OCI-LY3 (cell line): ENCODE results near the gene AP5M1.
"Not testable (repeated sequence)": the region's sequence is repeated elsewhere in the genome, so short reads cannot be mapped to it uniquely, and the experiment has no call there.

Experiments
- H2AFZ ChIP-seq: fragments of 200-600, 300-600 bp; shearing (Covaris generic); 2 replicates; pipeline ENCODE4 v1.6.0; 2014; ENCODE audit warnings: antibody characterized with exemption, low read depth, low read length
- H3K27ac ChIP-seq: fragments of 200-600, 300-600 bp; sonication (generic); 2 replicates; pipeline ENCODE4 v1.5.1; 2014; ENCODE audit warnings: mild to moderate bottlenecking, low read length, moderate library complexity, mixed read lengths
- H3K27me3 ChIP-seq: fragments of 200-600, 300-600 bp; sonication (generic); 2 replicates; pipeline ENCODE4 v1.6.1; 2014; ENCODE audit warnings: low read depth, low read length, mixed read lengths
- H3K36me3 ChIP-seq: fragments of 200-600, 300-600 bp; sonication (generic); replicated peaks from 2 replicates; pipeline ENCODE3; 2014; ENCODE audit warnings: low read depth, low read length, mixed read lengths
- H3K4me1 ChIP-seq: fragments of 300-600, 200-600 bp; sonication (generic); 2 replicates; pipeline ENCODE4 v1.6.1; 2014; ENCODE audit warnings: low read length, mixed read lengths
- H3K4me2 ChIP-seq: fragments of 200-600, 300-600 bp; sonication (generic); 2 replicates; pipeline ENCODE4 v1.6.1; 2014; ENCODE audit warnings: low read length, mixed read lengths
- H3K4me3 ChIP-seq: fragments of 300-600, 200-600 bp; sonication (generic); 2 replicates; pipeline ENCODE4 v1.5.1; 2014; ENCODE audit warnings: antibody characterized with exemption, mild to moderate bottlenecking, low read length, moderate library complexity
- H3K79me2 ChIP-seq: fragments of 300-600, 200-600 bp; shearing (Covaris generic); 2 replicates; pipeline ENCODE4 v1.6.1; 2014; ENCODE audit warnings: mild to moderate bottlenecking, low read length, mixed read lengths
- H3K9ac ChIP-seq: fragments of 300-600, 200-600 bp; shearing (Covaris generic); 2 replicates; pipeline ENCODE4 v1.6.0; 2014; ENCODE audit warnings: mild to moderate bottlenecking, low read length, moderate library complexity
- H3K9me3 ChIP-seq: fragments of 200-600, 300-600 bp; shearing (Covaris generic); 2 replicates; pipeline ENCODE4 v1.6.1; 2014; ENCODE audit warnings: low read length, mixed read lengths; ENCODE audit not compliant: insufficient read depth
- H4K20me1 ChIP-seq: fragments of 200-600, 300-600 bp; sonication (generic); 2 replicates; pipeline ENCODE4 v1.6.1; 2016; ENCODE audit warnings: low read length, mixed read lengths; ENCODE audit not compliant: insufficient read depth
- CTCF ChIP-seq: fragments of 200-600, 300-600 bp; sonication (generic); IDR thresholded peaks from 2 replicates; pipeline ENCODE4 v1.5.1; 2014; ENCODE audit warnings: antibody characterized with exemption, low read length, low read depth
- EZH2phosphoT487 ChIP-seq: fragments of 200-600 bp; shearing (Covaris generic); IDR thresholded peaks from 2 replicates; pipeline ENCODE4 v1.6.1; 2018; ENCODE audit warnings: antibody characterized with exemption, mixed run types, low read depth

Gene AP5M1

GRCh38 chr14:57268161-57269069 is at the start of gene AP5M1, which contains the start of gene EXOC5:
Gene AP5M1 (plus strand): TSS chr14:57268971. CDS start chr14:57269315, 344 bp downstream.
Gene EXOC5 (minus strand): TSS chr14:57268905. CDS start chr14:57268648, 257 bp downstream.
- Histone ChIP-seq H3K4me3 (peak within 1 kb of the TSS; percentile 94), H3K4me1 (peaks cover 18% of the 10 kb centered on the region), H3K4me2 (peak within 1 kb of the TSS; percentile 92), H3K79me2 (peaks cover 92% of the 10 kb centered on the region), H2AFZ (peak within 1 kb of the TSS; percentile 82), H4K20me1 (peaks cover 27% of the 10 kb centered on the region), H3K27me3 (no peaks in the 10 kb centered on the region), H3K9me3 (no peaks in the 10 kb centered on the region), H3K9ac (peak within 1 kb of the TSS; percentile 87), H3K36me3 (peaks cover 4% of the 10 kb centered on the region), H3K27ac (peak within 1 kb of the TSS; percentile 83)
- TF ChIP-seq CTCF (no peak), EZH2phosphoT487 (no peak)

GRCh38 chr14:57221931-57222330 is 46.8 kb upstream of the AP5M1 start:
- no peaks in the 10 kb centered on the region for H3K9me3 ChIP-seq
- TF ChIP-seq CTCF = no peak
- TF ChIP-seq EZH2phosphoT487 = no peak
- H3K4me2 ChIP-seq = no peak overlapping the region
- no peaks in the 10 kb centered on the region for H3K79me2 ChIP-seq
- no peak overlapping the region for H3K27ac ChIP-seq
- no peak overlapping the region for H3K9ac ChIP-seq
- H4K20me1 ChIP-seq = no peaks in the 10 kb centered on the region
- peaks cover 15% of the 10 kb centered on the region for H3K36me3 ChIP-seq
- H3K27me3 ChIP-seq = no peaks in the 10 kb centered on the region
- no peak overlapping the region for H3K4me3 ChIP-seq
- peaks cover 2% of the 10 kb centered on the region; the same call in 1 of the 2 replicates for H3K4me1 ChIP-seq
- no peak overlapping the region for H2AFZ ChIP-seq

GRCh38 chr14:57227083-57227482 is 41.7 kb upstream of the AP5M1 start:
- Histone ChIP-seq H3K9ac (no peak overlapping the region), H3K4me3 (no peak overlapping the region), H2AFZ (no peak overlapping the region), H3K79me2 (no peaks in the 10 kb centered on the region), H3K36me3 (peaks cover 15% of the 10 kb centered on the region), H3K27me3 (no peaks in the 10 kb centered on the region), H3K4me2 (0 out of 2 replicates have a peak overlapping the region, but pooled peaks have one; percentile 16), H4K20me1 (peaks cover 6% of the 10 kb centered on the region; the same call in 1 of the 2 replicates), H3K9me3 (no peaks in the 10 kb centered on the region), H3K4me1 (peaks cover 9% of the 10 kb centered on the region), H3K27ac (no peak overlapping the region)
- TF ChIP-seq CTCF (no peak), EZH2phosphoT487 (no peak)

GRCh38 chr14:57228320-57228719 is 40.5 kb upstream of the AP5M1 start:
- not testable (repeated sequence) for H4K20me1 ChIP-seq, H3K4me1 ChIP-seq, H3K27ac ChIP-seq, H3K9ac ChIP-seq, H3K9me3 ChIP-seq, H3K27me3 ChIP-seq, H3K4me3 ChIP-seq, H3K4me2 ChIP-seq, H2AFZ ChIP-seq, H3K79me2 ChIP-seq
- H3K36me3 ChIP-seq = peaks cover 17% of the 10 kb centered on the region
